Neural crest cell (in vitro differentiated cells): ENCODE results near the gene ETHE1. TPM values are rescaled to one million over a fixed set of nuclear protein-coding genes. Genes with fewer than 3 reads are reported as not detected.
A peak's percentile ranks its signal among the peaks of the same experiment; 100 is the strongest.

ENCODE experiments used
- DNase-seq: peaks from one replicate; pipeline ENCODE4 v3.0.0; 2021; ENCODE audit warnings: low read depth, mixed read lengths, low spot score
- H3K27ac Mint-ChIP-seq: one replicate; pipeline ENCODE4 v1.8.0; 2021; ENCODE audit warnings: mild to moderate bottlenecking, mixed read lengths; ENCODE audit not compliant: unreplicated experiment
- H3K27me3 Mint-ChIP-seq: 2 replicates; pipeline ENCODE4 v1.8.0; 2021; ENCODE audit warnings: low read depth, mild to moderate bottlenecking, mixed read lengths
- H3K36me3 Mint-ChIP-seq: 2 replicates; pipeline ENCODE4 v1.8.0; 2021; ENCODE audit warnings: low read depth, mild to moderate bottlenecking, mixed read lengths
- H3K4me1 Mint-ChIP-seq: 2 replicates; pipeline ENCODE4 v1.8.0; 2021; ENCODE audit warnings: mixed read lengths
- H3K4me3 Mint-ChIP-seq: one replicate; pipeline ENCODE4 v1.8.0; 2021; ENCODE audit warnings: mild to moderate bottlenecking, mixed read lengths
- H3K9me3 Mint-ChIP-seq: 2 replicates; pipeline ENCODE4 v1.8.0; 2021; ENCODE audit warnings: mixed read lengths
- CTCF ChIP-seq: fragments of 200-600 bp; sonication (generic); conservative IDR thresholded peaks from 2 replicates; pipeline ENCODE4 v1.5.0; 2021; ENCODE audit warnings: antibody characterized with exemption, mild to moderate bottlenecking
- total RNA-seq: library from RNA; stranded (reverse); gene quantifications from 2 replicates; pipeline ENCODE4 v1.2.1, GENCODE V29; 2021

The ETHE1 gene
- total RNA-seq, 1 donor from 2014 or later = 23.7 TPM

GRCh38 chr19:43504426-43505185 is 22.4 kb downstream of the ETHE1 start, which contains the start of gene PHLDB3:
Gene PHLDB3 (minus strand): TSS chr19:43504746. CDS start chr19:43504118, 628 bp downstream.
- Mint-ChIP-seq H3K4me3 (peak within 1 kb of the TSS; percentile 90), H3K27me3 (peaks cover 2% of the 10 kb centered on the region), H3K9me3 (no peaks in the 10 kb centered on the region), H3K27ac (peak within 1 kb of the TSS; percentile 78), H3K4me1 (peaks cover 21% of the 10 kb centered on the region), H3K36me3 (peaks cover 2% of the 10 kb centered on the region)
- TF ChIP-seq CTCF = no peak
- DNase-seq = no peak

- H3K27me3 Mint-ChIP-seq = peaks cover 2% of the 10 kb centered on the region
- peaks cover 2% of the 10 kb centered on the region for H3K36me3 Mint-ChIP-seq
- no peaks in the 10 kb centered on the region for H3K9me3 Mint-ChIP-seq
- H3K4me3 Mint-ChIP-seq = peak overlapping the region; percentile 90
- peak; percentile 96 for DNase-seq
- H3K27ac Mint-ChIP-seq = peak overlapping the region; percentile 78
- no peak for TF ChIP-seq CTCF
- H3K4me1 Mint-ChIP-seq = peaks cover 21% of the 10 kb centered on the region
These were observed 23.2 kb downstream of the ETHE1 start for GRCh38 chr19:43503501-43504425.

- no peak for TF ChIP-seq CTCF
- H3K36me3 Mint-ChIP-seq = no peaks in the 10 kb centered on the region
- peaks cover 2% of the 10 kb centered on the region for H3K27me3 Mint-ChIP-seq
- H3K27ac Mint-ChIP-seq = no peak overlapping the region
- H3K9me3 Mint-ChIP-seq = no peaks in the 10 kb centered on the region
- peak overlapping the region; percentile 50 for H3K4me3 Mint-ChIP-seq
- no peak for DNase-seq
- peaks cover 21% of the 10 kb centered on the region for H3K4me1 Mint-ChIP-seq
These were observed 24.5 kb downstream of the ETHE1 start for GRCh38 chr19:43502419-43502976.

GRCh38 chr19:43501661-43502418 is 25.2 kb downstream of the ETHE1 start:
- Mint-ChIP-seq H3K36me3 (no peaks in the 10 kb centered on the region), H3K4me1 (peaks cover 21% of the 10 kb centered on the region)

More at GRCh38 chr19:43501661-43502418, 25.2 kb downstream of the ETHE1 start:
- H3K9me3 Mint-ChIP-seq = no peaks in the 10 kb centered on the region
- TF ChIP-seq CTCF = no peak
- H3K4me3 Mint-ChIP-seq = no peak overlapping the region
- no peak overlapping the region for H3K27ac Mint-ChIP-seq
- no peak for DNase-seq
- peaks cover 2% of the 10 kb centered on the region for H3K27me3 Mint-ChIP-seq
